ENCODE results near the gene CCDC24. TPM values are rescaled to one million over a fixed set of nuclear protein-coding genes. Genes with fewer than 3 reads are reported as not detected.

CCDC24 gene
- total RNA-seq, 1 donor from 2014 or later, result 39.9 TPM

- DNase-seq (ENCODE audit: low spot score), result no peak
Measured at GRCh38 chr1:43997295-43997999, 6.0 kb downstream of the CCDC24 start.

- no peak for DNase-seq (ENCODE audit: low spot score)
Measured at GRCh38 chr1:43998000-43998378, 6.6 kb downstream of the CCDC24 start.

GRCh38 chr1:43999455-43999854, 8.1 kb downstream of the CCDC24 start:
- DNase-seq (ENCODE audit: low spot score), result no peak

- DNase-seq (ENCODE audit: low spot score), result no peak
Measured at GRCh38 chr1:44000122-44000665, 8.8 kb downstream of the CCDC24 start.

GRCh38 chr1:44002165-44002564, 10.8 kb downstream of the CCDC24 start:
- DNase-seq (ENCODE audit: low spot score), result no peak

- no peak for DNase-seq (ENCODE audit: low spot score)
Measured at GRCh38 chr1:44002606-44003157, 11.3 kb downstream of the CCDC24 start.

- no peak for DNase-seq (ENCODE audit: low spot score)
Measured at GRCh38 chr1:44008259-44008658, 16.9 kb downstream of the CCDC24 start.

GRCh38 chr1:44010935-44011471, 19.6 kb downstream of the CCDC24 start:
- no peak for DNase-seq (ENCODE audit: low spot score)

- DNase-seq (ENCODE audit: low spot score), result no peak
Measured at GRCh38 chr1:44012404-44012803, 21.0 kb downstream of the CCDC24 start.

- DNase-seq (ENCODE audit: low spot score), result no peak
Measured at GRCh38 chr1:44012941-44013609, 21.7 kb downstream of the CCDC24 start.

- DNase-seq (ENCODE audit: low spot score), result no peak
Measured at GRCh38 chr1:44013949-44014348, 22.6 kb downstream of the CCDC24 start.

GRCh38 chr1:44014365-44015104, 23.1 kb downstream of the CCDC24 start:
- no peak for DNase-seq (ENCODE audit: low spot score)

GRCh38 chr1:44015206-44015605, 23.8 kb downstream of the CCDC24 start:
- no peak for DNase-seq (ENCODE audit: low spot score)

GRCh38 chr1:44016041-44016889, 24.9 kb downstream of the CCDC24 start:
- no peak for DNase-seq (ENCODE audit: low spot score)

GRCh38 chr1:44016890-44017400, 25.5 kb downstream of the CCDC24 start:
- no peak for DNase-seq (ENCODE audit: low spot score)

GRCh38 chr1:44019466-44019948, 28.1 kb downstream of the CCDC24 start:
- DNase-seq (ENCODE audit: low spot score), result no peak

- DNase-seq (ENCODE audit: low spot score), result no peak
Measured at GRCh38 chr1:44020464-44020863, 29.1 kb downstream of the CCDC24 start.

- no peak for DNase-seq (ENCODE audit: low spot score)
Measured at GRCh38 chr1:44021156-44021555, 29.8 kb downstream of the CCDC24 start.

- no peak for DNase-seq (ENCODE audit: low spot score)
Measured at GRCh38 chr1:44021581-44022321, 30.4 kb downstream of the CCDC24 start.
